ENCODE results near the gene FRAS1.
"Not testable (repeated sequence)": the region's sequence is repeated elsewhere in the genome, so short reads cannot be mapped to it uniquely, and the experiment has no call there.

DNA sequence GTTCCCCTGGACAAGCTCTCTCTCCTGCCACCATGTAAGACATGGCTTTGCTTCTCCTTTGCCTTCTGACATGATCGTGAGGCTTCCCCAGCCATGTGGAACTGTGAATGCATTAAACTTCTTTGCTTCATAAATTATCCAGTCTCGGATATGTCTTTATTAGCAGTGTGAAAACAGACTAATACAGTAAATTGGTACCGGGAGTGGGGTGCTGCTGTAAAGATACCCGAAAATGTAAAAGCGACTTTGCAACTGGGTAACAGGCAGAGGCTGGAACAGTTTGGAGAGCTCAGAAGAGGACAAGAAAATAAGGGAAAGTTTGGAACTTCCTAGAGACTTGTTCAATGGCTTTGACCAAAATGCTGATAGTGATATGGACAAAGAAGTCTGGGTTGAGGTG, 46.1 kb upstream of the FRAS1 start:
- not testable (repeated sequence) for TF ChIP-seq CTCF (IDR thresholded peaks at IDR 0.05); POLR2AphosphoS5 (IDR thresholded peaks at IDR 0.05; ENCODE audit: insufficient read depth in 1 of 2, low read depth in 1 of 2)

Measured in vagina (tissue), 2 donors.